ENCODE results near the gene CXCL14.

DNA sequence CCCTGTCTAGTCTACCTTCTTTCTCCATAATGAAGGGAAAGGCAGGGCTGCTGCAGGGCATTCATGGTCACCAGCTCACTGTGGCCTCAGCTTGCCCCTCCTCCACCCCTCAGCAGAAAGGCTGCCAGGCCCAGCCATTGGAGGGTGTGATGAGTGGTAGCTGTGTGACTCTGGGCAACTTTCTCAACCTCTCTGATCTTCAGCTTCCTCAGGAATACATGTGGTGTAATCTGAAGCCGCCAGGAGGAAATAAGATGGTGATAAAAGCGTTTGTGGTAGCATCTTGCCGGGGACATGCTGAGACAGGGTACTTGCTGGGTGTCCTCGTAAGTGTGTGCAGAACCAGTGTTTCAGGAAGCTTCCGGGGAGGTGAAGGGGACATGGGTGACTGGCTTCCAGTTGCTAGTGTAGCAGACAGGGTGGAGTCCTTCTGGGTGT is 9.8 kb downstream of the CXCL14 start:
- TF ChIP-seq, protein P1, sequence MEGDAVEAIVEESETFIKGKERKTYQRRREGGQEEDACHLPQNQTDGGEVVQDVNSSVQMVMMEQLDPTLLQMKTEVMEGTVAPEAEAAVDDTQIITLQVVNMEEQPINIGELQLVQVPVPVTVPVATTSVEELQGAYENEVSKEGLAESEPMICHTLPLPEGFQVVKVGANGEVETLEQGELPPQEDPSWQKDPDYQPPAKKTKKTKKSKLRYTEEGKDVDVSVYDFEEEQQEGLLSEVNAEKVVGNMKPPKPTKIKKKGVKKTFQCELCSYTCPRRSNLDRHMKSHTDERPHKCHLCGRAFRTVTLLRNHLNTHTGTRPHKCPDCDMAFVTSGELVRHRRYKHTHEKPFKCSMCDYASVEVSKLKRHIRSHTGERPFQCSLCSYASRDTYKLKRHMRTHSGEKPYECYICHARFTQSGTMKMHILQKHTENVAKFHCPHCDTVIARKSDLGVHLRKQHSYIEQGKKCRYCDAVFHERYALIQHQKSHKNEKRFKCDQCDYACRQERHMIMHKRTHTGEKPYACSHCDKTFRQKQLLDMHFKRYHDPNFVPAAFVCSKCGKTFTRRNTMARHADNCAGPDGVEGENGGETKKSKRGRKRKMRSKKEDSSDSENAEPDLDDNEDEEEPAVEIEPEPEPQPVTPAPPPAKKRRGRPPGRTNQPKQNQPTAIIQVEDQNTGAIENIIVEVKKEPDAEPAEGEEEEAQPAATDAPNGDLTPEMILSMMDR (IDR thresholded peaks at IDR 0.05), result no peak
- no peak for TF ChIP-seq EZH2 (IDR thresholded peaks at IDR 0.05; ENCODE audit: borderline replicate concordance, insufficient read depth, low read depth, low read length, poor library complexity, severe bottlenecking)

Data from B cell (primary cell).